ENCODE results near the gene PODN.

PODN gene

GRCh38 chr1:53062708-53063591 is 937 bp downstream of the PODN start:
- TF ChIP-seq CTCF (conservative IDR thresholded peaks at IDR 0.05; ENCODE audit: control insufficient read depth, insufficient read depth, low read depth, low read length), result no peak
- no peak for DNase-seq (ENCODE audit: low read depth)
- H3K4me3 ChIP-seq (ENCODE audit: control insufficient read depth, low read depth, low read length), result peak overlapping the region; percentile 44

- no peak for TF ChIP-seq CTCF (conservative IDR thresholded peaks at IDR 0.05; ENCODE audit: control insufficient read depth, insufficient read depth, low read depth, low read length)
- no peak overlapping the region for H3K4me3 ChIP-seq (ENCODE audit: control insufficient read depth, low read depth, low read length)
- DNase-seq (ENCODE audit: low read depth), result no peak
Measured at GRCh38 chr1:53063744-53064515, 1.9 kb downstream of the PODN start.

GRCh38 chr1:53065391-53065790 is 3.4 kb downstream of the PODN start:
- no peak overlapping the region for H3K4me3 ChIP-seq (ENCODE audit: control insufficient read depth, low read depth, low read length)
- no peak for TF ChIP-seq CTCF (conservative IDR thresholded peaks at IDR 0.05; ENCODE audit: control insufficient read depth, insufficient read depth, low read depth, low read length)
- no peak for DNase-seq (ENCODE audit: low read depth)

- no peak for DNase-seq (ENCODE audit: low read depth)
Measured at GRCh38 chr1:53066488-53066887, 4.5 kb downstream of the PODN start.

GRCh38 chr1:53066891-53067738 is 5.1 kb downstream of the PODN start:
- TF ChIP-seq CTCF (conservative IDR thresholded peaks at IDR 0.05; ENCODE audit: control insufficient read depth, insufficient read depth, low read depth, low read length), result no peak
- peak; percentile 20 for DNase-seq (ENCODE audit: low read depth)
- no peak overlapping the region for H3K4me3 ChIP-seq (ENCODE audit: control insufficient read depth, low read depth, low read length)

More at GRCh38 chr1:53066488-53066887, 4.5 kb downstream of the PODN start:
- TF ChIP-seq CTCF (conservative IDR thresholded peaks at IDR 0.05; ENCODE audit: control insufficient read depth, insufficient read depth, low read depth, low read length), result no peak
- no peak overlapping the region for H3K4me3 ChIP-seq (ENCODE audit: control insufficient read depth, low read depth, low read length)

- H3K4me3 ChIP-seq (ENCODE audit: control insufficient read depth, low read depth, low read length), result no peak overlapping the region
- no peak for TF ChIP-seq CTCF (conservative IDR thresholded peaks at IDR 0.05; ENCODE audit: control insufficient read depth, insufficient read depth, low read depth, low read length)
- no peak for DNase-seq (ENCODE audit: low read depth)
Measured at GRCh38 chr1:53067886-53068285, 5.9 kb downstream of the PODN start.

Data from fibroblast of mammary gland (primary cell).